ENCODE measurements around the gene AKR7A2.
"Not testable (repeated sequence)": the region's sequence is repeated elsewhere in the genome, so short reads cannot be mapped to it uniquely, and the experiment has no call there.

AKR7A2 gene

DNA sequence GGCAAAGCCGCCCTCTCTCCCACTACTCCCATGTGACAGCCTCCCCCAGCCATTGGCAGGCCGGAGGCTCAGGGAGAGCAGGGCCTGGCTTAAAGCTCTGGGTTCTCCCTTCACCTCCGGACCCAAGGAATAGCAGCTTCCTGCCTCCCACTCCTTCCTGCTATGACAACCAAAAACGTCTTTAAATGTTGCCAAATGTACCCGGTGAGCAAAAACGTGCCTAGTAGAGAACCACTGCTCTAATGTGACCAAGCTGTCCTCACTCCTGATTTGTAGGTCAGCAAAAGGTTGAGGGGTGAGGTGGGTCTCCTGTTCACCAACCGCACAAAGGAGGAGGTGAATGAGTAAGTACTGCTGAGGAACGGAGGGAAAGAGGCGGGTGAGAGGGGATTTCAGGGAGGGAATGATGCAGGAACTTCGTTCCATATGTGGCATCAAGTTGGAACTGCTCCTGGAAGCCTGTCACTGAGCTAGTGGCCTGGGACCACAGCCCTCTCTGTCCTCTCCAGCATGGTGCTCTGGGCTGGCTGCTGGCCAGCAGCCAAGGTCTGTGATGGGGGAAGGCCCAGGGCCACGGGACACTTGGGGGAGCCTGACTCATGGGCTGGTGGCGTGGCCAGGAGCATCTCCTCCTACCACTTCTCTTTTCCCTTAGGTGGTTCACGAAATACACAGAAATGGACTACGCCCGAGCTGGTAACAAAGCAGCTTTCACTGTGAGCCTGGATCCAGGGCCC, 54.6 kb downstream of the AKR7A2 start:
- no peak for FAIRE-seq

DNA sequence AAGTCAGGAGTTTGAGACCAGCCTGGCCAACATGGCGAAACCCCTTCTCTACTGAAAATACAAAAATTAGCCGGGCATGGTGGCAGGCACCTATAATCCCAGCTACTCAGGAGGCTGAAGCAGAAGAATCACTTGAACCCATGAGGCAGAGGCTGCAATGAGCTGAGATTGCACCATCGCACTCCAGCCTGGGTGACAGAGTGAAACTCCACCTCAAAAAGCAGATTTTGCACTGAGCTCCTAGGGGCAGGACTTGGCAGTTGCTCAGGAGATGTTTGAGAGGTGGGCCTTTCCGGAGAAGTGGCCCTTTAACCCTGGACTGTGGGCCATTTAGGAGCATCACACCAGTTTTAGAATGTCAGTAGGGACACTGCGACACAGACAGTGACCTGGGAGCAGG, 55.6 kb downstream of the AKR7A2 start:
- not testable (repeated sequence) for FAIRE-seq

GRCh38 chr1:19255288-19255687, 56.7 kb downstream of the AKR7A2 start:
- FAIRE-seq = no peak

- no peak for FAIRE-seq
Observed at GRCh38 chr1:19254416-19254815, 57.5 kb downstream of the AKR7A2 start.

Data from islet of Langerhans (tissue), 1 donor.